Gastrocnemius medialis (tissue), 4 donors: ENCODE measurements around the gene TUT4. TPM values are rescaled to one million over a fixed set of nuclear protein-coding genes. Genes with fewer than 3 reads are reported as not detected.

Experiments used
- ATAC-seq, 2 donors: fragments of 150-250 bp; one replicate each; pipeline ENCODE4 v1.9.1; 2016
- DNase-seq, 2 donors: peaks; one replicate each; pipeline ENCODE4 v3.0.0-alpha.2; 2019
- H3K27ac ChIP-seq, 4 donors: fragments of 200-600 bp; sonication (generic); 1 replicate in 1 of 4; 2 replicates in 3 of 4; pipeline ENCODE4 v1.5.1; 2016 to 2018; ENCODE audit warnings: mild to moderate bottlenecking in 2 of 4, moderate library complexity in 1 of 4
- H3K27me3 ChIP-seq, 3 donors: fragments of 200-600 bp; sonication (generic) in 2 of 3; 1 replicate in 1 of 3; 2 replicates in 2 of 3; pipeline versions ENCODE4 v1.5.1 to v1.6.0; 2016 to 2019; ENCODE audit warnings: mild to moderate bottlenecking in 1 of 3, moderate library complexity in 1 of 3
- H3K36me3 ChIP-seq, 2 donors: fragments of 200-600 bp; sonication (generic) in 1 of 2; one replicate each; pipeline ENCODE4 v1.5.1; 2017 to 2018
- H3K4me1 ChIP-seq, 2 donors: fragments of 200-600 bp; sonication (generic) in 1 of 2; one replicate each; pipeline ENCODE4 v1.5.1; 2016 to 2017; ENCODE audit warnings: mild to moderate bottlenecking in 2 of 2
- H3K4me3 ChIP-seq, 4 donors: fragments of 200-600 bp; sonication (generic) in 3 of 4; 1 replicate in 1 of 4; 2 replicates in 3 of 4; pipeline ENCODE4 v1.5.1; 2016 to 2019; ENCODE audit warnings: mild to moderate bottlenecking in 2 of 4
- H3K9me3 ChIP-seq, 3 donors: fragments of 200-600 bp; sonication (generic) in 2 of 3; 1 replicate in 1 of 3; 2 replicates in 2 of 3; pipeline ENCODE4 v1.5.1; 2016 to 2019
- POLR2A ChIP-seq, 2 donors: fragments of 450-650 bp; IDR thresholded peaks; one replicate each; pipeline ENCODE4 v1.6.1; 2017; ENCODE audit warnings: antibody characterized with exemption in 2 of 2, mild to moderate bottlenecking in 2 of 2, moderate library complexity in 2 of 2
- in situ Hi-C, 4 donors: fragments of 200-750 bp; cut with MboI; loops; one replicate each; pipeline versions ENCODE4 v1.15.0 to v1.8.0; 2017; ENCODE audit warnings: low sequenced_read_pairs in 4 of 4
- intact Hi-C: fragments of 100-400 bp; cut with DNase I; formaldehyde crosslinking; loops from one replicate; pipeline ENCODE4 v1.15.1; 2023; ENCODE audit warnings: low total_unique reads
- total RNA-seq, 4 donors: library from RNA; depleted of rRNA; stranded (reverse); fragments of >200 nt; gene quantifications; one replicate each; pipeline versions ENCODE4 v1.1.0 to v1.2.3, GENCODE V29; 2016
- TF ChIP-seq, protein P1 (sequence below), 5 experiments: fragments of 450-650 bp in 3 of 5; fragments of 200-600 bp in 2 of 5; sonication (generic) in 2 of 5; IDR thresholded peaks in 4 of 5; conservative IDR thresholded peaks in 1 of 5; 1 replicate in 4 of 5; 2 replicates in 1 of 5; pipeline ENCODE4 v1.5.1; 2016 to 2019; ENCODE audit warnings: antibody characterized with exemption in 5 of 5, mild to moderate bottlenecking in 3 of 5, moderate library complexity in 3 of 5

Gene TUT4
- total RNA-seq, 4 donors from 2014 or later, result 51.7 to 152 (median 67.5) TPM

GRCh38 chr1:52473039-52473438, 79.9 kb downstream of the TUT4 start:
- Histone ChIP-seq H3K9me3 (no peaks in the 10 kb centered on the region), H3K4me1 (no peaks in the 10 kb centered on the region), H3K27ac (no peak overlapping the region), H3K36me3 (peaks cover 0 to 14% of the 10 kb centered on the region in 2 donors), H3K4me3 (no peak overlapping the region), H3K27me3 (no peaks in the 10 kb centered on the region)
- intact Hi-C loops, result no loop called here
- TF ChIP-seq, protein P1, sequence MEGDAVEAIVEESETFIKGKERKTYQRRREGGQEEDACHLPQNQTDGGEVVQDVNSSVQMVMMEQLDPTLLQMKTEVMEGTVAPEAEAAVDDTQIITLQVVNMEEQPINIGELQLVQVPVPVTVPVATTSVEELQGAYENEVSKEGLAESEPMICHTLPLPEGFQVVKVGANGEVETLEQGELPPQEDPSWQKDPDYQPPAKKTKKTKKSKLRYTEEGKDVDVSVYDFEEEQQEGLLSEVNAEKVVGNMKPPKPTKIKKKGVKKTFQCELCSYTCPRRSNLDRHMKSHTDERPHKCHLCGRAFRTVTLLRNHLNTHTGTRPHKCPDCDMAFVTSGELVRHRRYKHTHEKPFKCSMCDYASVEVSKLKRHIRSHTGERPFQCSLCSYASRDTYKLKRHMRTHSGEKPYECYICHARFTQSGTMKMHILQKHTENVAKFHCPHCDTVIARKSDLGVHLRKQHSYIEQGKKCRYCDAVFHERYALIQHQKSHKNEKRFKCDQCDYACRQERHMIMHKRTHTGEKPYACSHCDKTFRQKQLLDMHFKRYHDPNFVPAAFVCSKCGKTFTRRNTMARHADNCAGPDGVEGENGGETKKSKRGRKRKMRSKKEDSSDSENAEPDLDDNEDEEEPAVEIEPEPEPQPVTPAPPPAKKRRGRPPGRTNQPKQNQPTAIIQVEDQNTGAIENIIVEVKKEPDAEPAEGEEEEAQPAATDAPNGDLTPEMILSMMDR (IDR thresholded peaks at IDR 0.05 in 4 of 5, conservative IDR thresholded peaks at IDR 0.05 in 1 of 5), result no peak
- TF ChIP-seq POLR2A (IDR thresholded peaks at IDR 0.05), result no peak
- DNase-seq, result no peak
- no peak for ATAC-seq
- in situ Hi-C loops, result no loop called here

GRCh38 chr1:52472384-52472783, 80.5 kb downstream of the TUT4 start:
- intact Hi-C loops, result no loop called here
- no peak for TF ChIP-seq POLR2A (IDR thresholded peaks at IDR 0.05)
- TF ChIP-seq, protein P1 (IDR thresholded peaks at IDR 0.05 in 4 of 5, conservative IDR thresholded peaks at IDR 0.05 in 1 of 5), result no peak
- no peaks in the 10 kb centered on the region for H3K27me3 ChIP-seq
- H3K9me3 ChIP-seq, result no peaks in the 10 kb centered on the region
- peaks cover 0 to 18% of the 10 kb centered on the region in 2 donors for H3K36me3 ChIP-seq
- no peak overlapping the region for H3K27ac ChIP-seq
- no peaks in the 10 kb centered on the region for H3K4me1 ChIP-seq
- in situ Hi-C loops, result no loop called here
- DNase-seq, result no peak
- no peak for ATAC-seq
- H3K4me3 ChIP-seq, result no peak overlapping the region

DNA sequence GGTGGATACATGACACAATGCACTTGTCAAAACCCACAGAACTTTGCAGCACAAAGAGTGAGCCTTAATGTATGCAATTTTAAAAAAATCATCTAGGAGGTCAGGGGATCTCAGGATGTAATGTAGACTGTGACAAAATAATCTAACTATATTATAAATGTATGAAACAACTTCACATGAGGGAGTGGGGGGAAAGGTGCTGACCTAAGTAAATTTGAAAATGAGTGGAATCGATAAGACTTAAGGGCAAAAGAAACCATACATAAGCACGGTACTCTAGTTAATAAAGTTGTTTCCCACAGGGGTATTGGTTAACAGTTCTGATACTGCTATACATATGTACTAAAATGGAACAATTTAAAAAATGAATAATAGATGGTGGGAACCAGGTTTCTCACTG, 83.8 kb downstream of the TUT4 start:
- intact Hi-C loops, result no loop called here
- Histone ChIP-seq H3K27ac (no peak overlapping the region), H3K36me3 (peaks cover 0 to 11% of the 10 kb centered on the region in 2 donors), H3K4me3 (no peak overlapping the region), H3K9me3 (no peaks in the 10 kb centered on the region), H3K27me3 (no peaks in the 10 kb centered on the region), H3K4me1 (no peaks in the 10 kb centered on the region)
- in situ Hi-C loops, result no loop called here
- TF ChIP-seq POLR2A (IDR thresholded peaks at IDR 0.05), result no peak
- DNase-seq (no peak), ATAC-seq (no peak)

- Histone ChIP-seq H3K4me3 (no peak overlapping the region), H3K36me3 (peaks cover 0 to 25% of the 10 kb centered on the region in 2 donors)
- no peak for DNase-seq
Measured at GRCh38 chr1:52463891-52464290, 89.0 kb downstream of the TUT4 start.

GRCh38 chr1:52461821-52462220, 91.1 kb downstream of the TUT4 start:
- intact Hi-C loops (no loop called here), in situ Hi-C loops (no loop called here)
- no peak for TF ChIP-seq POLR2A (IDR thresholded peaks at IDR 0.05)
- TF ChIP-seq, protein P1 (IDR thresholded peaks at IDR 0.05 in 4 of 5, conservative IDR thresholded peaks at IDR 0.05 in 1 of 5), result no peak
- peaks cover 0 to 18% of the 10 kb centered on the region in 2 donors for H3K36me3 ChIP-seq
- H3K27ac ChIP-seq, result no peak overlapping the region
- H3K4me3 ChIP-seq, result no peak overlapping the region
- H3K27me3 ChIP-seq, result no peaks in the 10 kb centered on the region
- DNase-seq (no peak), ATAC-seq (no peak)
- H3K4me1 ChIP-seq, result no peaks in the 10 kb centered on the region
- H3K9me3 ChIP-seq, result no peaks in the 10 kb centered on the region

More at GRCh38 chr1:52463891-52464290, 89.0 kb downstream of the TUT4 start:
- no peak for TF ChIP-seq POLR2A (IDR thresholded peaks at IDR 0.05)
- TF ChIP-seq, protein P1 (IDR thresholded peaks at IDR 0.05 in 4 of 5, conservative IDR thresholded peaks at IDR 0.05 in 1 of 5), result no peak
- H3K9me3 ChIP-seq, result no peaks in the 10 kb centered on the region
- H3K27ac ChIP-seq, result no peak overlapping the region
- ATAC-seq, result no peak
- in situ Hi-C loops, result no loop called here
- no peaks in the 10 kb centered on the region for H3K4me1 ChIP-seq
- intact Hi-C loops, result no loop called here
- no peaks in the 10 kb centered on the region for H3K27me3 ChIP-seq
